T-helper 17 cell (primary cell): ENCODE results near the gene S100A7A. TPM values are rescaled to one million over a fixed set of nuclear protein-coding genes. Genes with fewer than 3 reads are reported as not detected.
"Not testable (repeated sequence)": the region's sequence is repeated elsewhere in the genome, so short reads cannot be mapped to it uniquely, and the experiment has no call there.

Experiments used
- ATAC-seq: fragments of 150-1000 bp; cut with Tn5 transposase; 2 replicates; pipeline ENCODE4 v1.10.0; 2021; ENCODE audit warnings: mild to moderate bottlenecking, moderate library complexity
- DNase-seq, 3 donors: peaks; one replicate each; pipeline versions ENCODE4 v3.0.0 to v3.0.0-alpha.2; 2020 to 2021
- H3K9me3 ChIP-seq: one replicate; pipeline ENCODE4 v1.7.0; 2013; ENCODE audit warnings: low read length, mild to moderate bottlenecking; ENCODE audit not compliant: control insufficient read depth, poor library complexity, severe bottlenecking
- H3K27ac Mint-ChIP-seq: one replicate; pipeline ENCODE4 v1.8.0; 2022; ENCODE audit warnings: mild to moderate bottlenecking, moderate library complexity, mixed read lengths
- H3K27me3 Mint-ChIP-seq: one replicate; pipeline ENCODE4 v1.8.0; 2022; ENCODE audit warnings: mixed read lengths
- H3K36me3 Mint-ChIP-seq: one replicate; pipeline ENCODE4 v1.8.0; 2022; ENCODE audit warnings: low read depth, mixed read lengths
- H3K4me1 Mint-ChIP-seq: one replicate; pipeline ENCODE4 v1.8.0; 2022; ENCODE audit warnings: mild to moderate bottlenecking, mixed read lengths
- H3K4me3 Mint-ChIP-seq: one replicate; pipeline ENCODE4 v1.8.0; 2022; ENCODE audit warnings: mild to moderate bottlenecking, moderate library complexity, mixed read lengths
- total RNA-seq, 4 donors: library from RNA in 2 of 4; stranded (reverse) in 2 of 4; gene quantifications; one replicate each; pipeline ENCODE4 v1.2.3 and lab custom pipeline; 2022 to 2026

The S100A7A gene
- total RNA-seq, 2 donors from 2014 or later, result not detected

- not testable (repeated sequence) for ATAC-seq, H3K4me1 Mint-ChIP-seq, H3K36me3 Mint-ChIP-seq, DNase-seq, H3K27ac Mint-ChIP-seq, H3K9me3 ChIP-seq, H3K4me3 Mint-ChIP-seq
- H3K27me3 Mint-ChIP-seq, result peaks cover 38% of the 10 kb centered on the region
These were observed 3.1 kb downstream of the S100A7A start for GRCh38 chr1:153419436-153419793.

GRCh38 chr1:153420306-153420705 lies 4.0 kb downstream of the S100A7A start:
- Mint-ChIP-seq H3K4me3 (no peak overlapping the region), H3K4me1 (no peaks in the 10 kb centered on the region), H3K27ac (no peak overlapping the region), H3K36me3 (no peaks in the 10 kb centered on the region), H3K27me3 (peaks cover 47% of the 10 kb centered on the region)
- ATAC-seq, result no peak
- no peak for DNase-seq
- H3K9me3 ChIP-seq, result no peaks in the 10 kb centered on the region

GRCh38 chr1:153422450-153423068 lies 6.2 kb downstream of the S100A7A start:
- DNase-seq (peak; percentile 27 to 62 (median 30)), ATAC-seq (peak; percentile 54)
- Mint-ChIP-seq H3K4me3 (no peak overlapping the region), H3K27ac (peak overlapping the region; percentile 8), H3K36me3 (no peaks in the 10 kb centered on the region), H3K27me3 (peaks cover 62% of the 10 kb centered on the region), H3K4me1 (no peaks in the 10 kb centered on the region)
- H3K9me3 ChIP-seq, result no peaks in the 10 kb centered on the region

- no peaks in the 10 kb centered on the region for H3K9me3 ChIP-seq
- DNase-seq (no peak), ATAC-seq (no peak)
- H3K4me1 Mint-ChIP-seq, result no peaks in the 10 kb centered on the region
- H3K4me3 Mint-ChIP-seq, result no peak overlapping the region
- H3K27me3 Mint-ChIP-seq, result peaks cover 61% of the 10 kb centered on the region
- no peak overlapping the region for H3K27ac Mint-ChIP-seq
- H3K36me3 Mint-ChIP-seq, result no peaks in the 10 kb centered on the region
These were observed 10.5 kb downstream of the S100A7A start for GRCh38 chr1:153426809-153427208.

GRCh38 chr1:153428073-153428638 lies 11.8 kb downstream of the S100A7A start:
- H3K9me3 ChIP-seq, result no peaks in the 10 kb centered on the region
- no peak for ATAC-seq
- Mint-ChIP-seq H3K4me1 (no peaks in the 10 kb centered on the region), H3K36me3 (no peaks in the 10 kb centered on the region), H3K27me3 (peaks cover 70% of the 10 kb centered on the region), H3K27ac (no peak overlapping the region), H3K4me3 (no peak overlapping the region)
- no peak for DNase-seq

GRCh38 chr1:153428791-153429190 lies 12.5 kb downstream of the S100A7A start:
- Mint-ChIP-seq H3K36me3 (no peaks in the 10 kb centered on the region), H3K4me1 (no peaks in the 10 kb centered on the region), H3K4me3 (no peak overlapping the region), H3K27ac (no peak overlapping the region), H3K27me3 (peaks cover 73% of the 10 kb centered on the region)
- H3K9me3 ChIP-seq, result no peaks in the 10 kb centered on the region
- ATAC-seq (no peak), DNase-seq (no peak)

- DNase-seq (no peak), ATAC-seq (no peak)
- no peak overlapping the region for H3K4me3 Mint-ChIP-seq
- H3K27ac Mint-ChIP-seq, result no peak overlapping the region
- no peaks in the 10 kb centered on the region for H3K36me3 Mint-ChIP-seq
- no peaks in the 10 kb centered on the region for H3K9me3 ChIP-seq
- peaks cover 68% of the 10 kb centered on the region for H3K27me3 Mint-ChIP-seq
- no peaks in the 10 kb centered on the region for H3K4me1 Mint-ChIP-seq
These were observed 13.2 kb downstream of the S100A7A start for GRCh38 chr1:153429266-153430165.

- ATAC-seq, result no peak
- Mint-ChIP-seq H3K4me1 (no peaks in the 10 kb centered on the region), H3K4me3 (no peak overlapping the region), H3K27me3 (peaks cover 67% of the 10 kb centered on the region), H3K36me3 (no peaks in the 10 kb centered on the region), H3K27ac (no peak overlapping the region)
- DNase-seq, result no peak
- H3K9me3 ChIP-seq, result no peaks in the 10 kb centered on the region
These were observed 13.8 kb downstream of the S100A7A start for GRCh38 chr1:153430166-153430553.

GRCh38 chr1:153430561-153430960 lies 14.2 kb downstream of the S100A7A start:
- Mint-ChIP-seq H3K36me3 (no peaks in the 10 kb centered on the region), H3K4me3 (no peak overlapping the region), H3K4me1 (no peaks in the 10 kb centered on the region), H3K27me3 (peaks cover 63% of the 10 kb centered on the region), H3K27ac (no peak overlapping the region)
- DNase-seq (no peak), ATAC-seq (no peak)
- H3K9me3 ChIP-seq, result no peaks in the 10 kb centered on the region

- no peaks in the 10 kb centered on the region for H3K9me3 ChIP-seq
- peaks cover 59% of the 10 kb centered on the region for H3K27me3 Mint-ChIP-seq
- H3K4me3 Mint-ChIP-seq, result no peak overlapping the region
- no peak overlapping the region for H3K27ac Mint-ChIP-seq
- ATAC-seq (no peak), DNase-seq (no peak)
- no peaks in the 10 kb centered on the region for H3K4me1 Mint-ChIP-seq
- no peaks in the 10 kb centered on the region for H3K36me3 Mint-ChIP-seq
These were observed 14.7 kb downstream of the S100A7A start for GRCh38 chr1:153431002-153431401.

- H3K4me1 Mint-ChIP-seq, result no peaks in the 10 kb centered on the region
- no peak for ATAC-seq
- no peaks in the 10 kb centered on the region for H3K9me3 ChIP-seq
- peaks cover 62% of the 10 kb centered on the region for H3K27me3 Mint-ChIP-seq
- H3K27ac Mint-ChIP-seq, result no peak overlapping the region
- DNase-seq, result no peak
- no peaks in the 10 kb centered on the region for H3K36me3 Mint-ChIP-seq
- no peak overlapping the region for H3K4me3 Mint-ChIP-seq
These were observed 15.1 kb downstream of the S100A7A start for GRCh38 chr1:153431427-153431826.

- H3K27ac Mint-ChIP-seq, result no peak overlapping the region
These were observed 15.6 kb downstream of the S100A7A start for GRCh38 chr1:153431928-153432327.

GRCh38 chr1:153432874-153433681 lies 16.8 kb downstream of the S100A7A start:
- no peaks in the 10 kb centered on the region for H3K9me3 ChIP-seq
- DNase-seq (no peak), ATAC-seq (no peak)
- Mint-ChIP-seq H3K4me1 (no peaks in the 10 kb centered on the region), H3K27ac (no peak overlapping the region), H3K36me3 (no peaks in the 10 kb centered on the region), H3K4me3 (no peak overlapping the region), H3K27me3 (peaks cover 61% of the 10 kb centered on the region)

More at GRCh38 chr1:153431928-153432327, 15.6 kb downstream of the S100A7A start:
- Mint-ChIP-seq H3K27me3 (peaks cover 63% of the 10 kb centered on the region), H3K4me1 (no peaks in the 10 kb centered on the region), H3K4me3 (no peak overlapping the region), H3K36me3 (no peaks in the 10 kb centered on the region)
- ATAC-seq (no peak), DNase-seq (no peak)
- H3K9me3 ChIP-seq, result no peaks in the 10 kb centered on the region
